Amygdala (tissue), 56 donors: ENCODE results near the gene PGRMC2.

Experiments used
- DNase-seq, 56 donors: peaks; one replicate each; lab custom pipeline; 2025; lab: John Stamatoyannopoulos, UW

PGRMC2 gene

GRCh38 chr4:128299848-128300247 is 12.2 kb upstream of the PGRMC2 start:
- DNase-seq: no peak

DNA sequence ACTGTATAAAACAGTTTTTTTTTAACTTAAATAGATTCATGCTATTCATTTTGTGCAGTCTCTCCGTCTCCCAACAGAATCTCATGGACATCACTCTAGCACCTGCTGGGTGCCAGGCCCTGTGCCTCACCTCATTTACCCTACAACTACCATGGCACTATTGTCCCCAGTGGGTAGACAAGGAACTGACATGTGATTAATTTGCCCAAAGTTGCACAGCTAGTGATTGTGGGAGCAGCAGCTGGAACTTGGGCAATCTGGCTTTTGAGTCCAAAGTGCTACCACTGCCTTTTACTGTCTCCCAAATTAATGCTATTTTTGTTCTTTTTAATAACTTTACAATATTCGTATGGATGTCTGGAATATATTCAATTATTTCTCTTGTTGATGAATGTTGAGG is 11.2 kb upstream of the PGRMC2 start:
- no peak for DNase-seq

DNA sequence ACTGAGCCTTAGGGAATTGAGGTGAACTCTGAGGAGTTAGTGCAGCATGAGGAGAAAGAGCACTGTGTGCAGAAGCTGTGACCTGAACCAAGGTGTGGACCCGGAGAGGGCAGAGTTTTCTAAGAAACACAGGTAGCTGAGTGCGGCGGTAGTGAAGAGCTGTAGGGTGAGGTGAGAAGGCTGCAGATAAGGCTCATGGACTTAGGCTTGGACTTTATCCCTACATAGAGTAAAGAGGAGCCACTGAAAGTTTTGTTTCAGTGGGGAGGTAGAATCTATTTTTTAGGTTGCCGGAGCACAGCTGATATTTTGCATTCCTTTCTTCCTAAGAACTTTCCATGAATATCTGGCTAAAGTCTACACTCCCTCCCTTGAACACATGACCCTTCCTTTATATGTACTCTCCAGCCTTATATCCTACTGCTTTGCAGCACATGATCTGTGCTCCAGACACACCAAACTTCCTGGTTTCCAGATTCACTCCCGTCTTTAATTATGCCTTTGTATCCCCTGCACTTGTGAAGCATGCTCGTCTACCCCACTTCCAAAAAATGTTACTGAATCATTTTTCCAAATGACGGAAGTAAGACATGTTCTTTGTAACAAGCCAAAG is 10.6 kb upstream of the PGRMC2 start:
- DNase-seq: no peak

GRCh38 chr4:128295255-128295654 is 7.6 kb upstream of the PGRMC2 start:
- no peak for DNase-seq

DNA sequence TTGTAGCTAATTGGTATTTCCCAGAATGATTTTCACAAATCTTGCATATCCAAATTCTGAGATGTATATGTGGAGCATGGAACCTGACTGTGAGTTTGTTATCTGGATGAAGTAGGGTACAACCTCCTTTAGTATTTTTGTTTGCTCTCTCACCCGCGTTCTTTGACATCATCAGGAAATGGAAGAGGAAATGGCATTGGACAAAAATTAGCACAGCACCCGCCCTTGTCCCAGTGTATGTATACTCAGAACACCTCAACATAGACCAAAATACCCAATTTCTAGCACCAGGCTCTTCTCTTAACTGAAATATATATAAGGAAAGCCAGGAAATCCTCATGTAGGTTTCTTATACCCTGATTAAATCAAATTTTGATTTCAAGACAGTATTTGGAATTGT is 6.9 kb upstream of the PGRMC2 start:
- no peak for DNase-seq

- no peak for DNase-seq
These were observed 4.7 kb upstream of the PGRMC2 start for GRCh38 chr4:128292349-128292748.

GRCh38 chr4:128291096-128291495 is 3.5 kb upstream of the PGRMC2 start:
- DNase-seq: no peak

DNA sequence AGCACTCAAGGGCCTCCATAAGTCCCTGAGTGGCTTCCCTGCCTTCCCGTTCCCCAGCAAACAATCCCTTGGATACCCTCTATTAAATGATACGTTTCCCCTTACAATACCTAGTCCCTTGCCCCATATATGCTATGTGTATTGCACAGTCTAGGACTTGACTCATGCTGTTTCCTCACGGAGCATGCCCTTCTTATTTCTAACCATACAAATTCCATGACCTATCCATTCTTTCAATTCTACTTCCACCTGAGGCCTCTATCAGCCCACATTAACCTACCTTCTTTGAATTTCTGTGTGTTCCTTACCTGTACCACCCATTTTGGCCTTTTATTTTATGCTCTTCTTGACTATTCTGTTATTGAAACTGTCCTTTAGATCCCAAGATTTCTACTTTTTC is 2.9 kb upstream of the PGRMC2 start:
- no peak for DNase-seq

GRCh38 chr4:128289523-128290158 is 2.0 kb upstream of the PGRMC2 start:
- no peak for DNase-seq

DNA sequence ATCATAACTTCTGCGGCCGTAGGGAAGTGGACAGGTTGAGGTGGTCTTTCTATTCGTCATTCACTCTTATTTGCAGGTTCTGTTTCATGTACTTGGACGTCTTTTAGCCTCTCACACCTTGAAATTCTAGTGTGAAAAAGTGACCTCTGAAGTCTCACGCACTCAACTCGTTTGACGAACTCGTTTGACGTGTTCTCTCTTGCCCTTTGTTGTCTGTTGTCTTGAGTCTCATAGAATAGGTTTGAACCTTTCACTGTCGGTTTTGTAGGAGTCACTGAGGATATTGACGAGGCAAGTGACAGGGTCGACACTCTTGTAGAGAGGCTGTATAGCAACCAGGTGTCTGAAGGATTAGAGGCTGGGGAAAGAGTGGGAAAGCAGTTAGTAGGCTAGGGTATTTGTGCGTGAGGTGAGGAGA is 1.1 kb upstream of the PGRMC2 start:
- peak in 1 of 56 donors; percentile 1 for DNase-seq

DNA sequence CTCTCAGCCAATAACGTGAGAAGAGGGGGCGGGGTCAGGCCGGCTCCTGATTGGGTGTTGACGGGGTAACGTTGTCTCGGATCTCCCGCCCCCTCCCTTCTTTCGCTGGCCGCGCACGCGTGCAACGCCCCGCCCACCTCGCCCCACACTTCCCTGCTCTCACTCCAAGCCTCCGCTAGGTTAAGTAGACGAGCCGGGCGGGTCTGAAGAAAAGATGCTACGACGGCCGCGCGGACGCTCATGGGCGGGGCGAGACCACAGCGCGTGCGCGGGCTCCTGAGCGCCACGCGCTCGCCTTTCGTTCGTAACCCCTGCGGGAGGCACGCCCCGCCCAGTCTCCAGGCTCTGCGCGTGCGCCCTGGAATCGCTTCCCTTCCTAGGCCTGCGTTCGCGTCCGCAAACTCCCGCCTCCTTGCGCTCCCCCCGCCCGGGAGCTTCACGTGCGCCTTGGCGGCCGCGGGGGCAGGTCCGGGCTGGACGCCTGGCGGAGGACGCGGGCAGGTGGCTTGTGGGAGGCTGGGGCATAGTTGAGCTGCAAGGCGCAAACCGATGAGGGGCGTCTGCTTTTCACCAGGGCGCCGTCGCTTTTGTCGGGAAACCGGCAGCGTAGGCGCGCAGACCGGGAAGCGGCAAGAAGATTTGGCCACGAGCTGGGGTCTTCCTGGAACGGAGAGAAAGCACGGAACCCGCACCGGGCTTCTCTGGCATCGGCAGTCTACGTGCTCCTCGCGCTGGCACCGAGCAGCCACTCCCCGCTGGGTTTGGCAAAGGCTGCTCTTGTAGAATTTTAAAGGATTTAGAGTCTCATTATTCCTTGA is 467 bp upstream of the PGRMC2 start:
- peak; percentile 72 to 100 (median 98) for DNase-seq

DNA sequence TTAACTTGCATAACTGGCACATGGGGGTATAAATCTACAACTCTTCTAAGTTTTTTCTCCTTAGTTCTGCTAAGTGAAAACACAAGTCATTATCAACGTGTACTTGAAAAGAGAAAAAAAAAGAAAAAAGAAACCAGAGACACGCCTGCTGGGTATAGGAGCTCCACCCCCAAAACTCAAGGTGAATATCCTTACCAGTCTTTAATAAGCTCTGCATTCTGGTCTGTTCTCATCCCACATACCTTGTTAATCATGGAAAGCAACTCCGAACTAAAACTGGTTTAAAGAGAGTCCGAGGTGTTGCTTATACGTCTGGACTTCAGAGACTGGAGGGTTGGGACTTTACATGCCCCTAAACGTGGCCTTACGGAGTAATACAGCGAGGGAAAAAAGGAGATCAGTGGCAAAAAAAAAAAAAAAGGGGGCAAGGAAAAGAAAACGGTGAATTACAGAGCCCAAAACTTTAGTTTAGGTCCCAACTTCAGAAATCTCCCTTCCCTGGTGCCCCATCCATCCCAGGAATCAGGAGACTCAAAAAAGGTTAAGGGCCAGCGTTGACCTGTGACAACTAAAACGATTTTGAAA is 1.0 kb downstream of the PGRMC2 start:
- no peak for DNase-seq

- DNase-seq: peak in 1 of 56 donors; percentile 2
These were observed 2.3 kb downstream of the PGRMC2 start for GRCh38 chr4:128285085-128285997.

DNA sequence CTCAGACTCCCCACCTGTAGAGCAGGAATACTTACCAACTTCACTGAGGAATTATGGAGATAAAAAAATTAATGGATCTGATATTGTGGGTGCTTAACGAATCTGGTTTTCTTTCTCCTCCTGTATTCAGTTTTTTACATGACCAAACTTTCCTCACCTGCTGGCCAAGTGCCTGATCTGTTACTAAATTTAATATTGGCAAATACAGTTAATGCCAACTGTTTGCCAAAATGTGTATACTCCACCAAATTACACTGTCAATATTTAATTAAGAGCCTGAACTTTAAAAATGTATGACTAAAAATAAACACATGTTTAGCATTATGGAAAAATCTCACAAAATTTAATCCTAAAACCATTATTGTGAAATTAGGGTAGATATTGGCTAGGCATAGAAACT is 3.3 kb downstream of the PGRMC2 start:
- DNase-seq: no peak

DNA sequence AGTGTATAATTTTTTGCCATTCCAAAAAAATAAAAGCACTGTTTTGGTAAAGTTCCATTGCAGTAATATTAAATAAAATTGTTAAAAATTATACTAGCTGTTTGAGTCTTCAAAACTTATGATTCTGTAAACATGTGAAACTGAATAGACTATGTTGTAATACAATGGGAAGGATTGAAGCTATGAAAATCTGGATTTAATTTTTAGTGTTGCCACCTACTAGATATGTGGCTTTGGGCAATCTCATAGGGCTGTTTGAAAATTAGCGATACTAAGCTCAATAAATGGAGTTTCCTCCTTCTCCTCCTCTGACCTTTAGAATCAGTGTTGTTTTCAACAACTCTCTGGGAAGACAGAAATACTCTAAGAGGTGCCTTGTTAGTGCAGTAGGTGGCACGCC is 4.5 kb downstream of the PGRMC2 start:
- DNase-seq: no peak

- no peak for DNase-seq
These were observed 5.1 kb downstream of the PGRMC2 start for GRCh38 chr4:128282516-128282915.

GRCh38 chr4:128281354-128281753 is 6.3 kb downstream of the PGRMC2 start:
- DNase-seq: no peak

DNA sequence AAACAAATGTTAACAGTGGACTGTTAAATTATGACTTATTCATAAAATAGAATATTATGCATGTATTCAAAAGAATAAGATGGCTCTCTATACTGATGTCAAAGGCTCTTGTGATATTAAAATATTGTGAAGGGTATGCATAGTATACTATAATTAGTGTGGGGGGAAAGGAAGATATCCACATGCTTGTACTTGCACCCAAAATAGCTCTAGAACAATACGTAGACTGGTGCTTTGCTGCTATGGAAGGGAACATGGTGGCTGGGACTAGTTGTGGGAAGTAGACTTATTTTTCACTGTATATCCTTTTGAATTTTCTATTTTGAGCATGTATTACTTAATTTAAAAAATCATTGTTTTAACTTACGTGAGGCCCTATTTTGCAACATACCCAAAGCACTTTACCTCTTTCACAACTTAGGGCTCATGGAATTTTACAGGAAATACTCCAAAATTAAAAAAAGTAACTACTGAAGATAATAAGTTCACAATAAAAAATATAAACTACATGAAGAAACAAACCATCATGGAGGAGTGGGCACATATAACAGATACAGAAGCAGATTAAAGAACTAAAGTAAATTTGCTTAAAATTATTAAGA is 7.9 kb downstream of the PGRMC2 start:
- no peak for DNase-seq

GRCh38 chr4:128277856-128278255 is 9.8 kb downstream of the PGRMC2 start:
- no peak for DNase-seq

- no peak for DNase-seq
These were observed 12.3 kb downstream of the PGRMC2 start for GRCh38 chr4:128275346-128275745.
